22Rv1 (cell line): ENCODE results near the gene ITPRIPL2.
A peak's percentile ranks its signal among the peaks of the same experiment; 100 is the strongest.

Experiments
- CTCF ChIP-seq: fragments of 450-650 bp; IDR thresholded peaks from 2 replicates; pipeline ENCODE4 v1.5.1; 2017; ENCODE audit warnings: mild to moderate bottlenecking
- ZFX ChIP-seq: fragments of 450-650 bp; IDR thresholded peaks from 2 replicates; pipeline ENCODE4 v1.6.1; 2017; ENCODE audit warnings: antibody characterized with exemption, borderline replicate concordance

DNA sequence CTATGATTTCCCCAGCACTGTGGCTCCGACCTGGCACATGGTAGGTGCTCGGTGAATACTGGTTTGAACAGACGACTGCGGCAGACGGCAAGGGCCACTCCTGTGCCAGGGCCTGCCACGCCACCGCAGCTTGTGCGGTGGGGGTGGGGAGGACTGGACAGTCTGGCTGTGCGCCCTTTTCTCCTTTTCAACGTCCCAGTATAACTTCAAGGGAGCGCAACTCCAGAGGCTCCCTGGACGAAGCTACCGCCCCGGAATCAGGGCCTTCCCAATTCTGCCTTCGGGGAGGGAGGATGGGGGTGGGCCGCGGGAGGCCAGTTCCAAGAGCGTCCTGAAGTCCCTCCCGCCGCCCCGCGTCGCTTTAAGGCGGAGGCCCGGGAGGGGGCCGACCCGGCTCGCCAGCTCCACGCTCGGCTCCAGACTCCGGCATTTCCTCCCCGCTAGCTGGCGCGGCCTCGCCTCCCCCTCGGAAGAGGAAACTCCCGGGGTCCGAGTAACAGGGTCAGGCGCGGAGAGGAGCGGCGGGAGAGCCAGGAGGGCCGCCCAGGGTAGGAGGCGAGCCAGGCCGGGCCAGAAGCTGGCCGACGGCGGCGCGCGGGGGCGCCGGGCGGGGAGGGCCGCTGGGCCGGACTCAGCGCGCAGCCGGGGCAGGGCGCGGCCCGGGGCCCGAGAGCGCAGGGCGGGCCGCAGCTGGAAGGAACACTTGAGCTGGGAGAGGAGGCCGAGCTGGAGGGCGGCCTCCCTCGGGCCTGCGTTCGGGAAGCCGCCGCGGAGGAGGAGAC, at the start of gene ITPRIPL2:
- TF ChIP-seq CTCF (0 out of 2 replicates have a peak, but pooled peaks have one; percentile 6), ZFX (no peak)
